ENCODE data around the gene CHAF1A.

DNA sequence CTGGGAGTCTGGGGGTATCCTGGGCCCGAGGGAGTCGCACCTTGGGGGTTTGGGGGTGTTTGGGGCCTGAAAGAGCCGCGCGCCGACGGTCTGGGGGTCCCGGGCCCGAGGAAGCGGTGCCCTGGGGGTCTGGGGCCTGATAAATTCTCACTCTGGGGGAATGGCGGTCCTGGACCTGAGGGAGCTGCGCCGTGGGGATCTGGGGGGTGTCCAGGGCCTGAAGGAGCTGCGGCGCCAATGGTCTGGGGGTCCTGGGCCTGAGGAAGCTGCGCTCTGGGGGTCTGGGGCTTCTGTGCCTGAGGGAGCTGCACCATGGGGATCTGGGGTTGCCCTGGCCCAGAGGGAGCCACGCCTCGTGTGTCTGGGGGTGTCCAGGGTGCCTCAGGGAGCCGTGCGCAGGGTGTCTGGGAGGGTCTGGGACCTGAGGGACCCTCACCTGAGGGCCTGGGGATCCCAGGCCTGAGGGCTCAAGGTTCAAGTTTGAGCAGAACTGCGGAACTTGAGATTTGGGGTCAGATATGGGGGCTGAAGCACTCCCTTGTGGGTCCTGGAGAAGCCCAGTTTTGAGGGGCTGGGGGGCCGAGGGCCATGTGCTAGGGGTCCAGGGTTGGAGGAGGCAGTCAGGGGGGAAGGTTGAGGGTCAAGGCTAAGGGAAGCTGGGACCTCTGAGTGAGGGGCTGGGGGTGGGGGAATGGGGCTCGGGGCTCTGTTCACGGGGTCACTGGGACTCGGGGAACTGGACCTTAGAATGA lies 70.7 kb downstream of the CHAF1A start:
- no peak for TF ChIP-seq POLR2A (IDR thresholded peaks at IDR 0.05; ENCODE audit: low read depth, low read length)
- TF ChIP-seq CTCF (conservative IDR thresholded peaks at IDR 0.05; ENCODE audit: low read depth, low read length): no peak
- no peak for TF ChIP-seq RFX5 (IDR thresholded peaks at IDR 0.05; ENCODE audit: low read depth, low read length)
- TF ChIP-seq MXI1 (IDR thresholded peaks at IDR 0.05; ENCODE audit: borderline replicate concordance, low read depth, low read length): no peak
- no peak for TF ChIP-seq FOS (IDR thresholded peaks at IDR 0.05; ENCODE audit: low read depth, low read length)
- no peak for TF ChIP-seq RAD21 (IDR thresholded peaks at IDR 0.05; ENCODE audit: low read length)
- TF ChIP-seq, protein P1, sequence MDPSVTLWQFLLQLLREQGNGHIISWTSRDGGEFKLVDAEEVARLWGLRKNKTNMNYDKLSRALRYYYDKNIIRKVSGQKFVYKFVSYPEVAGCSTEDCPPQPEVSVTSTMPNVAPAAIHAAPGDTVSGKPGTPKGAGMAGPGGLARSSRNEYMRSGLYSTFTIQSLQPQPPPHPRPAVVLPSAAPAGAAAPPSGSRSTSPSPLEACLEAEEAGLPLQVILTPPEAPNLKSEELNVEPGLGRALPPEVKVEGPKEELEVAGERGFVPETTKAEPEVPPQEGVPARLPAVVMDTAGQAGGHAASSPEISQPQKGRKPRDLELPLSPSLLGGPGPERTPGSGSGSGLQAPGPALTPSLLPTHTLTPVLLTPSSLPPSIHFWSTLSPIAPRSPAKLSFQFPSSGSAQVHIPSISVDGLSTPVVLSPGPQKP (IDR thresholded peaks at IDR 0.05; ENCODE audit: borderline replicate concordance, low read depth, low read length): no peak
- TF ChIP-seq, protein P2, sequence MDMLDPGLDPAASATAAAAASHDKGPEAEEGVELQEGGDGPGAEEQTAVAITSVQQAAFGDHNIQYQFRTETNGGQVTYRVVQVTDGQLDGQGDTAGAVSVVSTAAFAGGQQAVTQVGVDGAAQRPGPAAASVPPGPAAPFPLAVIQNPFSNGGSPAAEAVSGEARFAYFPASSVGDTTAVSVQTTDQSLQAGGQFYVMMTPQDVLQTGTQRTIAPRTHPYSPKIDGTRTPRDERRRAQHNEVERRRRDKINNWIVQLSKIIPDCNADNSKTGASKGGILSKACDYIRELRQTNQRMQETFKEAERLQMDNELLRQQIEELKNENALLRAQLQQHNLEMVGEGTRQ (IDR thresholded peaks at IDR 0.05; ENCODE audit: low read depth, low read length): no peak
- TF ChIP-seq CEBPB (IDR thresholded peaks at IDR 0.05; ENCODE audit: low read depth, low read length): no peak
- TF ChIP-seq NFE2L2 (IDR thresholded peaks at IDR 0.05; ENCODE audit: low read depth, low read length): no peak
- TF ChIP-seq SMC3 (IDR thresholded peaks at IDR 0.05; ENCODE audit: low read depth, low read length): no peak
- no peak for TF ChIP-seq RCOR1 (IDR thresholded peaks at IDR 0.05; ENCODE audit: insufficient replicate concordance, low read length)
